ENCODE measurements around the gene TUBB3. TPM values are rescaled to one million over a fixed set of nuclear protein-coding genes. Genes with fewer than 3 reads are reported as not detected.

TUBB3 gene
- total RNA-seq, 1 donor from 2014 or later, result 26.4 TPM

GRCh38 chr16:89936981-89937380, 13.8 kb downstream of the TUBB3 start:
- TF ChIP-seq, protein P1, sequence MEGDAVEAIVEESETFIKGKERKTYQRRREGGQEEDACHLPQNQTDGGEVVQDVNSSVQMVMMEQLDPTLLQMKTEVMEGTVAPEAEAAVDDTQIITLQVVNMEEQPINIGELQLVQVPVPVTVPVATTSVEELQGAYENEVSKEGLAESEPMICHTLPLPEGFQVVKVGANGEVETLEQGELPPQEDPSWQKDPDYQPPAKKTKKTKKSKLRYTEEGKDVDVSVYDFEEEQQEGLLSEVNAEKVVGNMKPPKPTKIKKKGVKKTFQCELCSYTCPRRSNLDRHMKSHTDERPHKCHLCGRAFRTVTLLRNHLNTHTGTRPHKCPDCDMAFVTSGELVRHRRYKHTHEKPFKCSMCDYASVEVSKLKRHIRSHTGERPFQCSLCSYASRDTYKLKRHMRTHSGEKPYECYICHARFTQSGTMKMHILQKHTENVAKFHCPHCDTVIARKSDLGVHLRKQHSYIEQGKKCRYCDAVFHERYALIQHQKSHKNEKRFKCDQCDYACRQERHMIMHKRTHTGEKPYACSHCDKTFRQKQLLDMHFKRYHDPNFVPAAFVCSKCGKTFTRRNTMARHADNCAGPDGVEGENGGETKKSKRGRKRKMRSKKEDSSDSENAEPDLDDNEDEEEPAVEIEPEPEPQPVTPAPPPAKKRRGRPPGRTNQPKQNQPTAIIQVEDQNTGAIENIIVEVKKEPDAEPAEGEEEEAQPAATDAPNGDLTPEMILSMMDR (IDR thresholded peaks at IDR 0.05; ENCODE audit: unreplicated experiment), result no peak
- Mint-ChIP-seq H3K36me3 (peaks cover 2% of the 10 kb centered on the region), H3K4me1 (no peaks in the 10 kb centered on the region), H3K27ac (no peak overlapping the region), H3K9me3 (no peaks in the 10 kb centered on the region), H3K27me3 (ENCODE audit: low read depth) (no peaks in the 10 kb centered on the region), H3K4me3 (no peak overlapping the region)
- no peak for DNase-seq (ENCODE audit: low spot score in 2 of 2, unreplicated experiment in 2 of 2)

GRCh38 chr16:89938175-89938885, 15.2 kb downstream of the TUBB3 start:
- Mint-ChIP-seq H3K36me3 (peaks cover 2% of the 10 kb centered on the region), H3K4me1 (no peaks in the 10 kb centered on the region), H3K27me3 (ENCODE audit: low read depth) (no peaks in the 10 kb centered on the region), H3K27ac (no peak overlapping the region), H3K4me3 (no peak overlapping the region), H3K9me3 (no peaks in the 10 kb centered on the region)
- TF ChIP-seq, protein P1 (IDR thresholded peaks at IDR 0.05; ENCODE audit: unreplicated experiment), result no peak
- DNase-seq (ENCODE audit: low spot score in 2 of 2, unreplicated experiment in 2 of 2), result no peak

DNA sequence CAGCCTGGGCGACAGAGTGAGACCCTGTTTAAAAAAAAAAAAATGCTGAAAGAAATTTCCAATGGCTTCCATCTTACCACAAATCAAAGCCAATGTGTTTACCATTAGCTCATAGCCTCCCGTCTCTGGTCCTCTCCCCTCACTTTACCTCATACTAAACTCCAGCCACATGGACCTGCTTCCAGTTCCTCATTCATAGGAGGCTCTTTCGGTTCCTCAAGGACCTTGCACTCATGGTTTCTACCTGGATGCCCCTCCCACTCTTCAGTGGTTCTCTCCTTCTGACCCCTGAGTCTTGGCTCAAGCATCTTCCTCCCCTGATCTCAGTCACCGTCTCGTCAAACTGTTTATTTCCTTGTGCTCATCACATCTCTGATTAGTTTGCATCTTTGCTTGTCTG, 21.6 kb downstream of the TUBB3 start:
- H3K27ac Mint-ChIP-seq, result no peak overlapping the region
- TF ChIP-seq, protein P1 (IDR thresholded peaks at IDR 0.05; ENCODE audit: unreplicated experiment), result no peak
- H3K36me3 Mint-ChIP-seq, result no peaks in the 10 kb centered on the region
- peaks cover 3% of the 10 kb centered on the region for H3K4me1 Mint-ChIP-seq
- H3K9me3 Mint-ChIP-seq, result no peaks in the 10 kb centered on the region
- DNase-seq (ENCODE audit: low spot score in 2 of 2, unreplicated experiment in 2 of 2), result no peak
- no peak overlapping the region for H3K4me3 Mint-ChIP-seq
- peaks cover 36% of the 10 kb centered on the region for H3K27me3 Mint-ChIP-seq (ENCODE audit: low read depth)

GRCh38 chr16:89945654-89946053, 22.5 kb downstream of the TUBB3 start:
- no peak for DNase-seq (ENCODE audit: low spot score in 2 of 2, unreplicated experiment in 2 of 2)
- H3K9me3 Mint-ChIP-seq, result no peaks in the 10 kb centered on the region
- TF ChIP-seq, protein P1 (IDR thresholded peaks at IDR 0.05; ENCODE audit: unreplicated experiment), result no peak
- no peak overlapping the region for H3K4me3 Mint-ChIP-seq
- no peaks in the 10 kb centered on the region for H3K36me3 Mint-ChIP-seq
- H3K27me3 Mint-ChIP-seq (ENCODE audit: low read depth), result peaks cover 36% of the 10 kb centered on the region
- H3K4me1 Mint-ChIP-seq, result peaks cover 6% of the 10 kb centered on the region
- no peak overlapping the region for H3K27ac Mint-ChIP-seq

GRCh38 chr16:89946515-89946914, 23.4 kb downstream of the TUBB3 start:
- no peak overlapping the region for H3K27ac Mint-ChIP-seq
- DNase-seq (ENCODE audit: low spot score in 2 of 2, unreplicated experiment in 2 of 2), result no peak
- peak overlapping the region; percentile 42 for H3K4me3 Mint-ChIP-seq
- no peaks in the 10 kb centered on the region for H3K9me3 Mint-ChIP-seq
- H3K4me1 Mint-ChIP-seq, result peaks cover 6% of the 10 kb centered on the region
- H3K36me3 Mint-ChIP-seq, result no peaks in the 10 kb centered on the region
- TF ChIP-seq, protein P1 (IDR thresholded peaks at IDR 0.05; ENCODE audit: unreplicated experiment), result no peak
- peaks cover 36% of the 10 kb centered on the region for H3K27me3 Mint-ChIP-seq (ENCODE audit: low read depth)

All from mesothelial cell of epicardium (in vitro differentiated cells).